T-helper 9 cell (primary cell): ENCODE data around the gene VEGFB.
"Not testable (repeated sequence)": the region's sequence is repeated elsewhere in the genome, so short reads cannot be mapped to it uniquely, and the experiment has no call there.

Experiments
- DNase-seq: peaks from one replicate; pipeline ENCODE4 v3.0.0-alpha.2; 2020

The VEGFB gene

DNA sequence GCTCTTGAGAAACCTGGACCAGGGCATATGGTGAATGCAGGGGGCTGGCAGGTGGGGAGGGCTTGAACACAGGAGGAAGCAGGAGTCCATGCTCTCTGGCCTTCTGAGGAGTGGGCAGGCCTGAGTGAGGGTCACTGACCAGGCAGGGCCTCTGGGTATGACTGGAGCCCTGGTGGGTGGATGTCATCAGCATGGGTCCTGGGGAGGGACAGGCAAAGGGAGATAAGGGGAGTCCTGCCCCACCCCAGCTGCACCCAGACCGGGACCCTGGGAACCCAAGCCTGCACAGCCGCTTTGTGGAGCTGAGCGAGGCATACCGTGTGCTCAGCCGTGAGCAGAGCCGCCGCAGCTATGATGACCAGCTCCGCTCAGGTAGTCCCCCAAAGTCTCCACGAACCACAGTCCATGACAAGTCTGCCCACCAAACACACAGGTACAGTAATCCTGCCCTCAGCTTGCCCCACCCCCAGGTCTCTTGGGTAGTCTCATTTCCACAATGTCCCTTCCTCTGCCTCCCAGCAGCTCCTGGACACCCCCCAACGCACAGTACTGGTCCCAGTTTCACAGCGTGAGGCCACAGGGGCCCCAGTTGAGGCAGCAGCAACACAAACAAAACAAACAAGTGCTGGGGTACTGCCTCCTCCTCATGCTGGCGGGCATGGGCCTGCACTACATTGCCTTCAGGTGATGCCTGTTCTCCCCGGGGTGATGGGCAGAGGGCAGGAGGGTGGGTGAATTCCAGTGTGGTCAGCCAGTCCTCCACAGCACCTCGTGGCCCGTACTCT, 2.0 kb upstream of the VEGFB start:
- no peak for DNase-seq

DNA sequence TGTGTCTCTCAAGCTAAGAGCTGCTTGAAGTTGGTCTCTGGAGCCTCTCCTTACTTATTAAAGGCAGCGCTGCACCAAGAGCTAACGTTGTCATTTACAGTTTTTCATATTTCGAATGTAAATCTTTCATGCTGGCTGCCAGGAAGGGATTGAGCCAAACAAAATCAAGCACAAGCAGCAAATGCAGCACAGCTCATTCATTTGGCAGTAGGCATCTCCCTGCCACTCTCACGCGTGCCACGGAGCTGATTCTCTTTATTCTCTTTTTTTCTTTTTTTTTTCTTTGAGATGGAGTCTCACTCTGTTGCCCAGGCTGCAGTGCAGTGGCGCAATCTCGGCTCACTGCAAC, 1.4 kb upstream of the VEGFB start:
- DNase-seq = no peak

DNA sequence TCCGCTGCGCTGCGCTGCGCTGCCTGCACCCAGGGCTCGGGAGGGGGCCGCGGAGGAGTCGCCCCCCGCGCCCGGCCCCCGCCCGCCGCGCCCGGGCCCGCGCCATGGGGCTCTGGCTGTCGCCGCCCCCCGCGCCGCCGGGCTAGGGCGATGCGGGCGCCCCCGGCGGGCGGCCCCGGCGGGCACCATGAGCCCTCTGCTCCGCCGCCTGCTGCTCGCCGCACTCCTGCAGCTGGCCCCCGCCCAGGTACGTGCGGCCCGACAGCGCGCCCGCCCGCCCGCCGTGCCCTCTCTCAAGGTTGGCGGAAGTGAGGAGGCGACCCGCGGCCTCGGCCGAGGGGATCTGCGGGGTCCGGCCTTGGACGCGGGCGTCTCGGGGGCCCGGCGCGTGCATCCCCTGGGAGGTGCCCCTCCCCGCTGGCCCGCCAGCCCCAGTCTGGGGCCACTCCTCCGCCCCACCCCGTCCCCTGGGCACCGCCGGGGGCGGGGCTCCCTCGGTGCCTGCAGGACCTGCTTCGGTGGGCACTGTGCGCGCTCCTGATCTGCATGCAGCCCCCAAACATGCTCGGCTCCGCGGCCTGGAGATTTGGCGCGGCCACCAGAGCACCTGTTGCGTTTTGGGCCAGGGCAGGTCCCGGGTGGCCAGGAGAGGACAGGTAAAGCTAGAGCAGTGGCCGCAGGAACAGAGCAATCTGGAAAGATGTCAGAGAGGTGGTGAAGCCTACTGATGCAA, 429 bp downstream of the VEGFB start:
- DNase-seq = peak; percentile 46

DNA sequence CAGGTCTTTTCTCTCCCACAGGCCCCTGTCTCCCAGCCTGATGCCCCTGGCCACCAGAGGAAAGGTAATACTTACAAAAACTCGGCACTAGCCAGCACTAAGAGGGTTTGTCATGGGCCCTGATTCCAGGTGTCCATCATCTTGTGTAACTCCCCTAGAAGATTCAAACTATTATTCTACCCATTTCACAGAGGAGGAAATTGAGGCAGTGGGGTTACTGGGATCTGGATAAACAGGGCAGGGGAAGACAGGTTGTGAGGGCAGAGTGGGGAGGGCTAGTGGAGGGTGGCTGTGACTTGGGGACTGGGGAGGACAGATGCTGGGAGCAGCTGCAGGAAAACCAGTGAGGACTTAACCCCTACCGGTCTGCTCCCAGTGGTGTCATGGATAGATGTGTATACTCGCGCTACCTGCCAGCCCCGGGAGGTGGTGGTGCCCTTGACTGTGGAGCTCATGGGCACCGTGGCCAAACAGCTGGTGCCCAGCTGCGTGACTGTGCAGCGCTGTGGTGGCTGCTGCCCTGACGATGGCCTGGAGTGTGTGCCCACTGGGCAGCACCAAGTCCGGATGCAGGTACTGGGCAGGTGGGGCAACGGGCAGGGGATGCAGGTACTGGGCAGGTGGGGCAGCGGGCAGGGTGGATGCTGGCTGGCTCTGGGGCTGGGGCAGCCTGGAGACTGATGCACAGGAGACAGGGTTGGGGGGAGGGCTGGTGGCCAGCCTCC, 1.2 kb downstream of the VEGFB start:
- DNase-seq = no peak

DNA sequence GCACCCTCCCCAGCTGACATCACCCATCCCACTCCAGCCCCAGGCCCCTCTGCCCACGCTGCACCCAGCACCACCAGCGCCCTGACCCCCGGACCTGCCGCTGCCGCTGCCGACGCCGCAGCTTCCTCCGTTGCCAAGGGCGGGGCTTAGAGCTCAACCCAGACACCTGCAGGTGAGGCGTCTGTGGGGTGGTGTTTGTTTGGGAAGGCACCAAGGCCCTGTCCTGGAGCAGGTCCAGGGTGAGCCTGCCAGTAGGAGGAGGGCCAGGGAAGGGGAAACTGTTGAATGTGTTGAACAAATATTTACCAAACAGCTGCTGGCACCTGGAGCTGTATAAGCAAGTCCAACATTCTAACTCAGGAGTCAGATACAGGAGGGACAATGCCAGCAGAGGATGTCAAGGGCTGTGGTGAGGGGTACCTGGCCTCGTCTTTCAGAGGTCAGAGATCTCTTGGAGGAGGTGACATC, 3.1 kb downstream of the VEGFB start:
- DNase-seq = no peak

DNA sequence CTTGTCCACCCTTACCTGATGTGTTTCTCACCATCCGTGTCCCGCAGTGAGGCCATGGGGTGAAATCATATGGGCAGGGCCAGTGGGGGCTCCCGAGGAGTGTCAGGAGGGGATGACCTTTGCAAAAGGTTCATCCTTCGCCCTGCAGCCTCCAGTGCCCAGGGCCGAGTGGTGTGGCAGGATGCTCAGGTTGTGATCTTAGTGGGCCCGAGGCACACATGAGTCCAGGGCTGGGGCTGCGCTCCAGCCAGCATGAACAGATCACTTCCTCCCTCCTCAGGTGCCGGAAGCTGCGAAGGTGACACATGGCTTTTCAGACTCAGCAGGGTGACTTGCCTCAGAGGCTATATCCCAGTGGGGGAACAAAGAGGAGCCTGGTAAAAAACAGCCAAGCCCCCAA, 3.7 kb downstream of the VEGFB start:
- no peak for DNase-seq

DNA sequence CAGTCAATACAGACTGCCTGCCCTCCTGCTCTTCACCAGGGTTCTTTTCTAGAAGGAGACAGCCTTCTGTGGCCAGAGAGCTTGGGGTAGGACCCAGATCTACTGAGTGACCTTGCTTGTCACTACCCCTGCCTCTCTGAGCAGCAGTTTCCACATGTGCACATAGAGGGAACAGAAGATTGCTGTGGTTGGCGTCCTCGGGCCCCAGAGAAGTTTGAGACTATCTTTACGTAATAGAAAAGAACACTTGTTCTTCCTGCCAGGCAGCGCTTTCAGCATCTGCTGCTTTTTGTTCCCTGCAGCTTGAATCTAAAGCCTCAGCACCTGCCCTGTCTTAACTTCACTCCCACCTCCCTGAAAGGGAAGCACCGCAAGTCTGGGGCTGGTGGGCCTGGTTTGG, 4.6 kb downstream of the VEGFB start:
- DNase-seq = no peak

DNA sequence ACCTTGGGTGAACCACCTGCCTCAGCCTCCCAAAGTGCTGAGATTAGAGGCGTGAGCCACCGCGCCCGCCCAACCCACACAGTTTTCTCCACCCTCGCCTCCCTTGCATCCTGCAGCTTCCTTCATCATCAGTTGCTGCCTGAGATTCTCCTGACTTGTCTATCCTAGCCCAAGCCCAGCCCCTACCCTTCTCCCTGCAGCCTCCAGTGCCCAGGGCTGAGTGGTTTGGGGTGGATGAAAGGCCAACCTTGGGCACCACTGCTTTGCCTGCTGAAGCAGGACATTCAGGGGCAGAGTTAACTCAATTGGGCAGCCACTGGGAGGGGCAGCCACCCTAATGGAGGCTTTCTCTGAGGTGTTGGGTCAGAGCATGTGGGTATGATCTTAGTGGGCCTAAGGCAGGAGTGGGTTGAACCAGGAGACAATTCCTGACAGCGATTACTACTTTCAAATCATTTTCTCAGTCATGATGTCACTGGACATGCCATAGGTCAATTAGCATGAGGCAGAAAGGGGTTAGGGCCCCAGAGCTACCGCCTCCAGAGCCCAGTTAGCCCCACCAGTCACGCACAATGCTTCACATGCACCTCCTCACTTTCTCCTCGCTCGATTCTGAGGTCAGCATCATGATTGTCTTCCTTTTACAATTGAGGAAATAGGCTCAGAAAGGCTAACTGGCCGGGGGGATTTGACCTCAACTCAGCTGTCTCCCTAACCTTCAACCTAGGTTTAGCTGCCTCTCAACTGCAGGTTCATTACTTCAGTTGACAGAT, 5.5 kb downstream of the VEGFB start:
- DNase-seq = no peak

DNA sequence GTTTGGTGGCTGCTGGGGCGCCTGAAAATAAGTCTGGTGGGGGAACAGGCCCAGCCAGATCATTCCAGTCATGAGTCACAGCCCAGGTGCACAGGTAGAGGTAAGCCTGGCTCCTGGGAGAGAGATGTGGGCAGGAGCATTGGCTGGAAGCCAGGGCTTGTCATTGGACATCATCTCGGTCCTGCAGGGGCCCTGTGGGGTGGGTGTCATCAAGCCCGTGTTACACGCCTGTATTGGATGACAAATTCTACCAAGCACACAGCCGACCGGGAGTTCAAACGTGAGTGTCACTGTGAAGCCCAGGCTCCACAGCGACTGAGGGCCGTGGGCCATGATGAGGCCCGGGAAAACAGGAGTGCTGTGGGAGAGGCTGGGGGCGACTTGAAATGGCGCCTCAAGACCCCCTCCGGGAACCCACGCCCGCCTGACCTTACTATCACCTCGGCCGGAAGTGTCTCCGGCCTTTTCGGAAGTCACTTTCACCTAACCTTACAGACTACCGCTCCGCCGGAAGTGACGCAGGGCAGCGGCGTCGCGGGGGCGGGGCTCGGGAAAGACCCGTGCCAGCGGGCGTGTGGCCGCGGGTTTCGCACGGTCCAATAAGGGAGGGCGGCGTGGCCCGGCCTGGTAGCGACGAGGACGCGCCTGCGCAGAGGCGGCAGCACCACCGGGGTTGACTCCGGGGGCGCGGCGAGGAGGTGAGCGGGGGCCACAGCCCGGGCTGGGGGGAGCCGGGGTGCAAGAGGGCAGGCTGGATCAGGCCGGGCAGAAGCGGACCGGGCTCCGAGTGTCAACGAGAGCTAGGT, 6.3 kb downstream of the VEGFB start, which contains the start of gene FKBP2:
Gene FKBP2, plus strand, starts transcription at position 661 of the 806 bp plus-strand sequence. CDS start 1,293 bp downstream, outside the sequence.
- peak; percentile 96 for DNase-seq

DNA sequence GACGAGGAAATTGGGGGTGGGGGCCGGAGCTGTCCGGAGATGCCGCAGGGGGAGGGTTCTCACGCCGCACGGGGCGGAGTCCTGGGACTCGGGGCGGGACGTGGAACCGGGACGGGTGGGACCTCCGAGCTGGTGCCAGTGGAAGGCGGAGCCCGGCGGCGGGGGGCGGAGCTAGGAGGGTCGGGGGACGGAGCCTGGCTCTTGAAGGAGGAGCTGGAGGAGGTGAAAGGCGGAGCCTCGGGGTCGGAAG, 6.8 kb downstream of the VEGFB start:
- DNase-seq = no peak

DNA sequence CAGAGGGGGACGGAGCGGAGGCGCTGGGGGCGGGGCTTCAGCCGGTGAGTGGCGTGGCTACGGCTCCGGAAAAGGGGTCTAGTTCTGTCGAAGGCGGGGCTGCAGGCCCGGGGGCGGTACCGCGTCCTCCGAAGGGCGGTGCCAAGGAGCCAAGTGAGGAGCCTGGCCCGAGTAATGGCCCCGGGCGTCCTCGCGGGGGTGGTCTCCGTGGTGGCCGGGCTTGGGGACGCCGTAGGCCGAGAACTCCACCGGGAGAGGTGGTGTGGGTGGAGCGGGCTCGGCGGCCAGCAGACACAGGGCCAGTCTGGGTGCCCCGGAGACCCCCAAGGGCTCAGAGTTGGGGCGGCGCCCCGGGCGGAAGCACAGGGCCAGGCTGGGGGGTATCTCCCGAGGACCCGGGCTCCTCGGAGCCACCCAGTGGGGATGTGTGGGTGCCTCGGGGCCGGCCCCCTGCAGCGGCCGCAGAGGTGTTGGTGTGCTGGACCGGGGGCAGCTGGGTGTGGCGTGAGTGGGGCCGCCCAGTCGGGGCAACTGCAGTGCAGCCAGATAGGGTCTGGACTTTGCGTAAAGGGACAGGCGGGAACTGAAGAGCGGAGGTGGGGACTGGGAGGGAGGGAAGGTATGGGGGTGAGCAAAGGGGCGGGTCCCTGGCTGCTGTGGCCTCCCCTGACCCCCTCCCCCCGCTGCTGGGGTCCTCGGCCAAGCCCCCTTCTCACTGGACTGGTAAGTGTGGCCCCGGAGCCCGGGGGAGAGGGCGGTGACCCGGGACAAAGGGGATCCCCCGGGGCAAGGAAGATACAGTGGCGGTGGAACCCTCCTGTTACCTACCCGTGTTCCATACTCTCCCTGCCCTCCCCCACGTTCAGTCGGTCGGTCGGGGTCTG, 7.3 kb downstream of the VEGFB start:
- peak; percentile 99 for DNase-seq

DNA sequence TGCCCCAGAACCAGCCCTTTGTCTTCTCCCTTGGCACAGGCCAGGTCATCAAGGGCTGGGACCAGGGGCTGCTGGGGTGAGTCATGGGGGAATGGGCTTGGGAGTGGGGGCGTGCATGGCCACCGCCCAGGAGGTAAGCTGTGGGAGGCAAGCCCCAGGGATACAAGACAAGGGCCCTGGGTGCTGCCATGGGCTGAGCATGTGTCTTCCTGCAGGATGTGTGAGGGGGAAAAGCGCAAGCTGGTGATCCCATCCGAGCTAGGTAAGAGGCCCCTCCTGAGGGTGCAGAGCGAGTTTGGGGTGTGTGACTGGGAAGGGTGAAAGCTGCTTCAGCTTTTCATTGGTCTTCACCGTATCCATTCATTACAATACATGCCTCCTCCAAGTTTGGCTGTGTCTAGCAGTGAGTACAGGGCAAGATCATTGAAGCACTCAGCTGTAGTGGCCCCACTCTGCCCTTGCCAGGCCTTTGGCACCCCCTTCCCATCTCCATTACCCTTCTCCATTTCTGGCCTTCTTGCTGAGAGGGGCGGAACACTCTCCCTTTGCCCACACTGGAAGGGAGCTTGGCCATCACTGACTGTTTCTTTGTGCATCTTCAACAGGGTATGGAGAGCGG, 9.0 kb downstream of the VEGFB start:
- no peak for DNase-seq

DNA sequence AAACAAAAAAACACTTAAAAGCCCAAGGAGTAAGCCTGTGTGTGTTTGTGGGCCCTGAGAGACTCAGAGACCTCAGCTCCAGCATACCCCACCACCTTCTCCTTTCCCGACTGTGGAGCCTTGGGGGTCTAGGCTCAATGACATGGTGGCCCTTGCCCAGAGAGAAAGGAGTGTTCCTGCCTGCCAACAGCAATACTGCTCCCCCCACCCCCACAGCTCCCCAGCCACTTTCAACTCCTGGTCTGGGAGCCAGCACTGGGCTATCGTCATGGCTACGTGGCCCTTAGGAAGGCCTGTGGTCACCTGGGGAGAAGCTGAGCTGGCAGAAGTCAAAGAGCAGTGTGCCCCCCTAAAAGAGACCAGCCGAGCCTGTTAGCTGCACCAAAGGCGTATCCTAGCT, 9.7 kb downstream of the VEGFB start:
- no peak for DNase-seq

DNA sequence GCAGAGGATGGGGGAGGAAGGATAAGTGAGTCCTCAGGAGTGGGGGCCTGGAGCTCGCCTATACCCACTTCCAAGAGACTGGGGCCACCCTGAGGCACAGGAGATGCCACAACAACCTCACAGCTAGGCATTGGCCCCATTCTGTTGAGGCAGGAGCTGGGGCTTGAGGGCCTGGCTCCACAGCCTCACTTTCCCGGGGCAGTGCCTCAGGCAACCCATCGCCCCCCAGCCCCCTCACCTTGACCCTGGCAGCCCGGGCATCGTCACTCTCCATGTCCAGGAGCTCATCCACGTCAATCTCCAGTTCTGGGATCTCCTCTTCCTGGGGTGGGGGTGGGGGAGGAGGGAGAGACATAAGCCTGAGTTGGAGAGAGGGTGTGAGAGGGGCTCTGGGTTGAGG, 10.6 kb downstream of the VEGFB start:
- no peak for DNase-seq

DNA sequence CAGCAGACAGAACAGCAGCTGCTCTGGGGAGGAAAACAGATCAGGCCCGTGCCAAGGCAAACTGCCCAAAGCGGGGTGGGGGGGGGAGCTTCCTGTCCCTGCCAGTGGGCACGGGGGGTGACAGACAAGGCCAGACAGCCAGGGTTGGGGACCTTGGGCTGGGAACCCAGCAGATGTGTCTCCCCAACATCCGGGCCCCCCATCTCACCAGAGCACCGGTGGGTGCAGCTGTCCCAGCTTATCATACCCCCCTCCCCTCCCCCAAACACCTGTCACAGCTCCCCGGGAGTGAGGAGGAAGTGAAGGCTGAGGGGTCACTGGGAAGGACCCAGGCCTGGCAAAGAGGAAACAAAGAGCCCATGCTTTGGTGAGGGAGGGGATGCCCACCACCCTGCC, 11.0 kb downstream of the VEGFB start:
- DNase-seq = peak; percentile 36

DNA sequence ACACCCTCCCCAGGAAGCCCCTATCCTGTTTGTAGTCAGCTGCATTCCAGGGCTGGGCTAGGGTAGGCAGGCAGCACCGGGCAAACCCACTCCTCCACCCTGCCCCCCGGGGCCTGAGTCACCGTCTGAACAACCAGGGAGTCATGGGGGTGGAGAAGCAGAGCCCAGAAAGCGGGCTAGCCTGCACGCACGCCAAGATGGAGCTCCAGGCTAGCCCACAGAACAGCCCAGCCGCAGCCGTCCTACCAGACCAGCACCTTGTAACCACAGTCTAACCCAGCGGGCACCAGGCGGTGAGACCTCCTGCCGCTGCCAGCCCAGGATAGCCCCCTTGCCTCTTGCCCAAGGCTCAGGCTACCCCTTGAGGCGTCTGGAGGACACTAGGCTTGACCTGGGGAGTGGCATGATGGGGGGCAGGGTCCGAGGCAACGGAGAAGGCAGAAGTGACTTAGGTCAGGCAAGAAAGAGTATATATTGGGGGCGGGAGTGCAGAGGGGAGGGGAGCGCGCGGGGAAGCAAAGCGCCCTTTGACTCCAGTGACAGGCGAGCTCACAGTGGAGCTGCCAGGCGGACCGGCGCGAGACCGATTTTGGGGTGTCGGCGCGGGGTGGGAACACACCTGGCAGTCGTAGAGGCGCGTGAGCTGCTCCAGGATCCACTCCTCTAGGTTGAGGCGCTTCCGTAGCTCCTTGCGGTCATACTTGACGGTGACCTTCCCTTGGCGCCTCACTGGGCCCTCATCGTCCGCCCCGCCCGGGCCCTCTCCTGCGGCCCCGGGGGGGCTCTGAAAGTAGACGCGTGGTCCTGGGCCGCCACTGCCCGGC, 11.6 kb downstream of the VEGFB start:
- peak; percentile 59 for DNase-seq

DNA sequence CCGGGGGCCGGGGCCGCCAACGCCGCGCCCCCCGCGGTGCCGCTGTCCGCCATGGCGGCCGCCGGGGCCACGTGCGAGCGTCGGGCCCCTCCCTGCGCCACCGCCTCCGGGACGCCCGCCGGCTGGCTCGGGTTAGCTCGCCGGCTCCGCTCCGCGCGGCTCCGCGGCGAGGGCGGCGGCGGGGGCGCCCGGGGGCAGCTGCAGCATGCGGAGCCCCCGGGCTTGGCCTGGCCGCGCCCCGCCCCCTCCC, 12.2 kb downstream of the VEGFB start:
- DNase-seq = not testable (repeated sequence)

DNA sequence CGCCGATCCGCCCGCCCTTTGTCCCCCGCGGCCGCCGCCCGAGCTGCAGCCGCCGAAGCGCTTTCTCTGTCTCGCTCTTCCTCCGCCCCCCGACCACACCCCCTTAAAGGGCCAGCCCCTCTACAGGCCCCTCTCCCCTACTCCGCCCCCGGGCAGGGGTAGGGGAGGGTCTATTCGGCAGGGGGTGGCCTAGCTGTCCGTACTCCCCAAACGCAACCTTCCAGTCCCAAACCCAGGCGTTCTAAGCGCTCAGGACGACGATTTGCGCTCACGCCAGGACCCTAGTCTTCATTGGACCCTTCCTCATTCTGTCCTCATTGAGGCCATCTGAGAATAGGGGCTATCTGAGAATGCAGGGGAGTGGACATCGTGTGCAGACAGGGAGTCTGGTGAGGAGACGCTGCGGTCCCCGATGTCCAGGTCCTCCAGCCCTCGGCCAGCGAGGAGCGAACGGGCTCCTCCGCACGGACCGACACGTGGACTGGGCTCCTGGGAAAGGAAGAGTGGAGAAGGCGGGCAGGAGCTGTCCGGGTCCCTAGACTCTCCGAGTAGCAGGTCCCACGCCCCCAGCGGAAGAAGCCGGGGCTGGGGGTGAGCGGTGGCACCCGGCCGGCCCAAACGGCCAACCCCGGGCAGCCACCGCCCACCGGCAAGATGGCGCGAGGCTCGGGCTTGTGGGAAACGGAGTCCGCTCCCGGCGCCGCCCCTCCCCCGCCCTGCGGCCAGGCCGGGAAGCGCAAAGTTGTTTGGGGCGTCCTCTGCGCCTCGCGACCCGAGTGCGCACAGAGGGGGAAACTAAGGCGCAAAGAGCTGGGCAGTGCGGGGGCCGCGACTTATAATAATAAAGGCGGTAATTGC, 12.7 kb downstream of the VEGFB start, which contains the start of gene PPP1R14B:
Gene PPP1R14B, minus strand, starts transcription at position 73 of the 858 bp plus-strand sequence. CDS start 270 bp downstream, outside the sequence.
- peak; percentile 71 for DNase-seq
